A549 (cell line): Measurements from ENCODE around the gene SWT1. TPM values are rescaled to one million over a fixed set of nuclear protein-coding genes. Genes with fewer than 3 reads are reported as not detected.

Experiments used
- ATAC-seq, 2 experiments: fragments of 200-7000 bp in 1 of 2; fragments of >200 bp in 1 of 2; cut with Nextera tagmentation in 1 of 2; cut with Tn5 transposase in 1 of 2; 3 replicates each; pipeline versions ENCODE4 v1.8.0 to v1.9.1; 2018 to 2020; ENCODE audit warnings: mild to moderate bottlenecking in 1 of 2, moderate library complexity in 1 of 2
- CTCF ChIA-PET: fragments of 300-600 bp; sonication (Branson Sonifier 250); formaldehyde crosslinking; extraction: SDS; loops from one replicate; lab custom pipeline; 2021; ENCODE audit warnings: antibody characterized with exemption, inconsistent platforms; lab: Yijun Ruan, JAX
- POLR2A ChIA-PET: fragments of 350-600 bp; formaldehyde crosslinking; extraction: SDS; loops from one replicate; lab custom pipeline; 2021; ENCODE audit warnings: antibody characterized with exemption, inconsistent platforms; lab: Yijun Ruan, JAX
- DNase-seq, 2 experiments: peaks; one replicate each; pipeline versions ENCODE4 v3.0.0 to v3.0.0-alpha.2; 2011 to 2016; ENCODE audit warnings: low read depth in 1 of 2, low spot score in 1 of 2
- FAIRE-seq: peaks from 2 replicates; lab custom pipeline; 2011; peaks lifted over from hg19 to GRCh38; lab: Jason Lieb, UNC
- H3K27ac ChIP-seq, 2 experiments: fragments of >200 bp; sonication (Bioruptor Twin); formaldehyde crosslinking; 3 replicates each; pipeline ENCODE4 v1.5.1; 2016 to 2017
- H3K4me1 ChIP-seq: fragments of >200 bp; sonication (Bioruptor Twin); formaldehyde crosslinking; 3 replicates; pipeline ENCODE4 v1.6.1; 2016
- H3K4me2 ChIP-seq: fragments of >200 bp; sonication (Bioruptor Twin); formaldehyde crosslinking; 3 replicates; pipeline ENCODE4 v1.6.1; 2016
- H3K4me3 ChIP-seq: fragments of >200 bp; sonication (Bioruptor Twin); formaldehyde crosslinking; 3 replicates; pipeline ENCODE4 v1.5.1; 2016
- H3K9me3 ChIP-seq: fragments of >200 bp; sonication (Bioruptor Twin); formaldehyde crosslinking; 3 replicates; pipeline ENCODE4 v1.6.1; 2016
- CBX8 ChIP-seq: fragments of 200-600 bp; sonication (generic); IDR thresholded peaks from 2 replicates; pipeline ENCODE4 v1.6.1; 2016
- CHD4 ChIP-seq: fragments of 200-600 bp; sonication (generic); IDR thresholded peaks from 2 replicates; pipeline ENCODE4 v1.6.1; 2016; ENCODE audit warnings: antibody characterized with exemption, mild to moderate bottlenecking, borderline replicate concordance
- EHF ChIP-seq: fragments of 250-450 bp; sonication (Bioruptor Pico); IDR thresholded peaks from 2 replicates; pipeline ENCODE4 v1.5.0; 2020; ENCODE audit warnings: mild to moderate bottlenecking
- EHMT2 ChIP-seq: fragments of 200-600 bp; sonication (generic); IDR thresholded peaks from 2 replicates; pipeline ENCODE4 v1.6.1; 2016; ENCODE audit warnings: antibody characterized with exemption, low read depth, mild to moderate bottlenecking, moderate library complexity
- FOSL2 ChIP-seq, 2 experiments: fragments of 450-650 bp in 1 of 2; fragments of >200 bp in 1 of 2; sonication (Bioruptor Twin) in 1 of 2; formaldehyde crosslinking; IDR thresholded peaks; 2 replicates each; pipeline versions ENCODE4 v1.5.0 to v1.6.1; 2016 to 2020; ENCODE audit warnings: mild to moderate bottlenecking in 1 of 2, moderate library complexity in 1 of 2
- GATA3 ChIP-seq: IDR thresholded peaks from 2 replicates; pipeline ENCODE4 v1.6.1; 2012; ENCODE audit warnings: borderline replicate concordance
- HDAC2 ChIP-seq: fragments of 200-600 bp; sonication (generic); IDR thresholded peaks from 2 replicates; pipeline ENCODE4 v1.6.1; 2016
- HEYL ChIP-seq: fragments of 250-450 bp; sonication (Bioruptor Pico); IDR thresholded peaks from 2 replicates; pipeline ENCODE4 v1.8.0; 2021; ENCODE audit warnings: mild to moderate bottlenecking, moderate library complexity
- HOXA7 ChIP-seq: fragments of 250-450 bp; sonication (Bioruptor Pico); IDR thresholded peaks from 2 replicates; pipeline ENCODE4 v1.5.0; 2020; ENCODE audit warnings: mild to moderate bottlenecking, moderate library complexity
- HOXB13 ChIP-seq: fragments of 250-450 bp; sonication (Bioruptor Pico); IDR thresholded peaks from 2 replicates; pipeline ENCODE4 v1.5.0; 2020; ENCODE audit warnings: low read depth, mild to moderate bottlenecking, moderate library complexity
- JUN ChIP-seq, 2 experiments: fragments of >200 bp; sonication (Bioruptor Twin); formaldehyde crosslinking; IDR thresholded peaks; 2 replicates in 1 of 2; 3 replicates in 1 of 2; pipeline ENCODE4 v1.6.1; 2016 to 2017
- JUNB ChIP-seq: fragments of >200 bp; sonication (Bioruptor Twin); formaldehyde crosslinking; IDR thresholded peaks from 2 replicates; pipeline ENCODE4 v1.6.1; 2016
- KDM1A ChIP-seq: fragments of 200-600 bp; sonication (generic); IDR thresholded peaks from 2 replicates; pipeline ENCODE4 v1.6.1; 2016; ENCODE audit warnings: low read depth, mild to moderate bottlenecking
- KDM5A ChIP-seq: fragments of 200-600 bp; sonication (generic); IDR thresholded peaks from 2 replicates; pipeline ENCODE4 v1.6.1; 2016; ENCODE audit warnings: antibody characterized with exemption, mild to moderate bottlenecking
- MAZ ChIP-seq: fragments of 150-350 bp; IDR thresholded peaks from 2 replicates; pipeline ENCODE4 v1.6.1; 2014; ENCODE audit warnings: antibody characterized with exemption, low read depth, low read length, borderline replicate concordance
- MYC ChIP-seq: IDR thresholded peaks from 2 replicates; pipeline ENCODE4 v1.6.1; 2012; ENCODE audit warnings: mild to moderate bottlenecking, inconsistent platforms, low read length, improper control_type of control experiment, borderline replicate concordance
- NR3C1 ChIP-seq: fragments of >200 bp; sonication (Bioruptor Twin); formaldehyde crosslinking; IDR thresholded peaks from 3 replicates; pipeline ENCODE4 v1.6.1; 2017
- PHF8 ChIP-seq: fragments of 200-600 bp; sonication (generic); IDR thresholded peaks from 2 replicates; pipeline ENCODE4 v1.6.1; 2016; ENCODE audit warnings: low read depth, mild to moderate bottlenecking, antibody characterized with exemption, moderate library complexity, borderline replicate concordance
- RARB ChIP-seq: fragments of 250-450 bp; sonication (Bioruptor Pico); IDR thresholded peaks from 2 replicates; pipeline ENCODE4 v1.8.0; 2021; ENCODE audit warnings: mild to moderate bottlenecking, moderate library complexity
- USF2 ChIP-seq: fragments of 450-650 bp; IDR thresholded peaks from 2 replicates; pipeline ENCODE4 v1.6.1; 2014; ENCODE audit warnings: antibody characterized with exemption
- ZFP36 ChIP-seq: fragments of 450-650 bp; IDR thresholded peaks from 2 replicates; pipeline ENCODE4 v1.6.1; 2014; ENCODE audit warnings: borderline replicate concordance; ENCODE audit not compliant: partially characterized antibody
- ZNF302 ChIP-seq: fragments of 250-450 bp; sonication (Bioruptor Pico); IDR thresholded peaks from 2 replicates; pipeline ENCODE4 v1.9.0; 2021; ENCODE audit warnings: inconsistent platforms, mild to moderate bottlenecking, moderate library complexity
- ZSCAN20 ChIP-seq: fragments of 250-450 bp; sonication (Bioruptor Pico); IDR thresholded peaks from 2 replicates; pipeline ENCODE4 v1.8.0; 2022; ENCODE audit warnings: mild to moderate bottlenecking, moderate library complexity
- WGBS: methylation state at CpG from one replicate; pipeline ENCODE4 v1.1.6; 2017; ENCODE audit errors: missing lambda C conversion rate; 5-methylcytosine and 5-hydroxymethylcytosine counted together
- polyA plus RNA-seq, 4 experiments: library from polyadenylated mRNA; depleted of rRNA in 3 of 4; stranded (reverse); fragments of >200 nt; fragmentation: RNase III in 1 of 4; extraction: RNeasy Plus Mini Kit Qiagen cat#74134 plus additional on column Dnase treatment in 1 of 4; gene quantifications; 2 replicates in 3 of 4; 3 replicates in 1 of 4; pipeline ENCODE4 v1.2.3, GENCODE V29; 2011 to 2017
- TF ChIP-seq, protein P1 (sequence below): fragments of 200-600 bp; sonication (generic); IDR thresholded peaks from 2 replicates; pipeline ENCODE4 v1.6.1; 2016; ENCODE audit warnings: antibody characterized with exemption, mild to moderate bottlenecking, moderate library complexity
- TF ChIP-seq, protein P2 (sequence below): fragments of >200 bp; sonication (Bioruptor Twin); formaldehyde crosslinking; IDR thresholded peaks from 2 replicates; pipeline ENCODE4 v1.6.1; 2016
- TF ChIP-seq, protein P3 (sequence below): fragments of 250-450 bp; sonication (Bioruptor Pico); IDR thresholded peaks from 2 replicates; pipeline ENCODE4 v1.5.0; 2020; ENCODE audit warnings: low read depth, mild to moderate bottlenecking, moderate library complexity

SWT1 gene
- polyA plus RNA-seq, 2 of the 4 experiments (the other 2 are of a cell fraction): 1.5 to 2.4 TPM

GRCh38 chr1:185322636-185323035, 165.7 kb downstream of the SWT1 start:
- Histone ChIP-seq H3K4me3 (no peak overlapping the region), H3K9me3 (no peaks in the 10 kb centered on the region)
- no peak for DNase-seq
- CTCF ChIA-PET: interaction anchor here (0.7 kb wide), 1 partner anchor 29 kb away, joined by 3 read pairs; no protein-coding TSS in a partner anchor
- WGBS: 62% methylated on average over 2 of the region's 2 CpGs
- TF ChIP-seq ZSCAN20 (CRISPR knock-in tag): no peak
- TF ChIP-seq ZFP36: no peak
- no peak for TF ChIP-seq HEYL
- no peak for TF ChIP-seq CHD4
- no peak for TF ChIP-seq GATA3
- no peak for TF ChIP-seq PHF8
- TF ChIP-seq USF2: no peak
- TF ChIP-seq EHF (CRISPR knock-in tag): no peak
- TF ChIP-seq, protein P1, sequence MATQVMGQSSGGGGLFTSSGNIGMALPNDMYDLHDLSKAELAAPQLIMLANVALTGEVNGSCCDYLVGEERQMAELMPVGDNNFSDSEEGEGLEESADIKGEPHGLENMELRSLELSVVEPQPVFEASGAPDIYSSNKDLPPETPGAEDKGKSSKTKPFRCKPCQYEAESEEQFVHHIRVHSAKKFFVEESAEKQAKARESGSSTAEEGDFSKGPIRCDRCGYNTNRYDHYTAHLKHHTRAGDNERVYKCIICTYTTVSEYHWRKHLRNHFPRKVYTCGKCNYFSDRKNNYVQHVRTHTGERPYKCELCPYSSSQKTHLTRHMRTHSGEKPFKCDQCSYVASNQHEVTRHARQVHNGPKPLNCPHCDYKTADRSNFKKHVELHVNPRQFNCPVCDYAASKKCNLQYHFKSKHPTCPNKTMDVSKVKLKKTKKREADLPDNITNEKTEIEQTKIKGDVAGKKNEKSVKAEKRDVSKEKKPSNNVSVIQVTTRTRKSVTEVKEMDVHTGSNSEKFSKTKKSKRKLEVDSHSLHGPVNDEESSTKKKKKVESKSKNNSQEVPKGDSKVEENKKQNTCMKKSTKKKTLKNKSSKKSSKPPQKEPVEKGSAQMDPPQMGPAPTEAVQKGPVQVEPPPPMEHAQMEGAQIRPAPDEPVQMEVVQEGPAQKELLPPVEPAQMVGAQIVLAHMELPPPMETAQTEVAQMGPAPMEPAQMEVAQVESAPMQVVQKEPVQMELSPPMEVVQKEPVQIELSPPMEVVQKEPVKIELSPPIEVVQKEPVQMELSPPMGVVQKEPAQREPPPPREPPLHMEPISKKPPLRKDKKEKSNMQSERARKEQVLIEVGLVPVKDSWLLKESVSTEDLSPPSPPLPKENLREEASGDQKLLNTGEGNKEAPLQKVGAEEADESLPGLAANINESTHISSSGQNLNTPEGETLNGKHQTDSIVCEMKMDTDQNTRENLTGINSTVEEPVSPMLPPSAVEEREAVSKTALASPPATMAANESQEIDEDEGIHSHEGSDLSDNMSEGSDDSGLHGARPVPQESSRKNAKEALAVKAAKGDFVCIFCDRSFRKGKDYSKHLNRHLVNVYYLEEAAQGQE: no peak
- no peak for TF ChIP-seq KDM1A
- no peak for TF ChIP-seq HOXB13 (CRISPR knock-in tag)
- TF ChIP-seq MAZ: no peak
- TF ChIP-seq JUN (IDR thresholded peaks at IDR 0.05): no peak
- TF ChIP-seq, protein P2, sequence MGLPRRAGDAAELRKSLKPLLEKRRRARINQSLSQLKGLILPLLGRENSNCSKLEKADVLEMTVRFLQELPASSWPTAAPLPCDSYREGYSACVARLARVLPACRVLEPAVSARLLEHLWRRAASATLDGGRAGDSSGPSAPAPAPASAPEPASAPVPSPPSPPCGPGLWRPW: no peak
- no peak for TF ChIP-seq MYC
- TF ChIP-seq, protein P3, sequence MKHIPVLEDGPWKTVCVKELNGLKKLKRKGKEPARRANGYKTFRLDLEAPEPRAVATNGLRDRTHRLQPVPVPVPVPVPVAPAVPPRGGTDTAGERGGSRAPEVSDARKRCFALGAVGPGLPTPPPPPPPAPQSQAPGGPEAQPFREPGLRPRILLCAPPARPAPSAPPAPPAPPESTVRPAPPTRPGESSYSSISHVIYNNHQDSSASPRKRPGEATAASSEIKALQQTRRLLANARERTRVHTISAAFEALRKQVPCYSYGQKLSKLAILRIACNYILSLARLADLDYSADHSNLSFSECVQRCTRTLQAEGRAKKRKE (CRISPR knock-in tag): no peak
- TF ChIP-seq HOXA7 (CRISPR knock-in tag): no peak
- TF ChIP-seq, all 56 proteins: peak for 0
- H3K4me2 ChIP-seq: no peak overlapping the region
- FAIRE-seq (no peak), ATAC-seq (no peak)
- H3K27ac ChIP-seq: no peak overlapping the region
- POLR2A ChIA-PET: no interaction called here
- H3K4me1 ChIP-seq: peaks cover 14% of the 10 kb centered on the region

GRCh38 chr1:185324118-185324517, 167.2 kb downstream of the SWT1 start:
- FAIRE-seq (no peak), DNase-seq (no peak), ATAC-seq (no peak)
- no peak overlapping the region for H3K4me3 ChIP-seq
- ChIA-PET CTCF (interaction anchor here (0.6 to 1.5 kb wide), 4 partner anchors 13 to 519 kb away, joined by 3 to 4 read pairs (median 4); no protein-coding TSS in a partner anchor), POLR2A (no interaction called here)
- 100% methylated on average over 3 of the region's 3 CpGs for WGBS
- no peaks in the 10 kb centered on the region; the same call in 2 of the 3 replicates for H3K4me1 ChIP-seq
- no peaks in the 10 kb centered on the region for H3K9me3 ChIP-seq
- no peak overlapping the region for H3K4me2 ChIP-seq
- TF ChIP-seq EHF (CRISPR knock-in tag): no peak
- no peak for TF ChIP-seq RARB
- no peak for TF ChIP-seq NR3C1
- no peak for TF ChIP-seq CBX8
- no peak for TF ChIP-seq HDAC2
- no peak for TF ChIP-seq EHMT2
- TF ChIP-seq, protein P1: no peak
- TF ChIP-seq JUNB: no peak
- TF ChIP-seq KDM5A: no peak
- no peak for TF ChIP-seq ZNF302
- no peak for TF ChIP-seq FOSL2 (IDR thresholded peaks at IDR 0.05)
- no peak for TF ChIP-seq FOSL2 (CRISPR knock-in tag; IDR thresholded peaks at IDR 0.05)
- no peak overlapping the region for H3K27ac ChIP-seq
